22Rv1 (cell line): ENCODE data around the gene GPX5.
"Not testable (repeated sequence)": the region's sequence is repeated elsewhere in the genome, so short reads cannot be mapped to it uniquely, and the experiment has no call there.

Experiments
- ZFX ChIP-seq: fragments of 450-650 bp; IDR thresholded peaks from 2 replicates; pipeline ENCODE4 v1.6.1; 2017; ENCODE audit warnings: antibody characterized with exemption, borderline replicate concordance
- TF ChIP-seq, protein P1 (sequence below): fragments of 450-650 bp; IDR thresholded peaks from 2 replicates; pipeline ENCODE4 v1.5.1; 2017; ENCODE audit warnings: mild to moderate bottlenecking

GRCh38 chr6:28502136-28502535 is 23.5 kb upstream of the GPX5 start:
- TF ChIP-seq, protein P1, sequence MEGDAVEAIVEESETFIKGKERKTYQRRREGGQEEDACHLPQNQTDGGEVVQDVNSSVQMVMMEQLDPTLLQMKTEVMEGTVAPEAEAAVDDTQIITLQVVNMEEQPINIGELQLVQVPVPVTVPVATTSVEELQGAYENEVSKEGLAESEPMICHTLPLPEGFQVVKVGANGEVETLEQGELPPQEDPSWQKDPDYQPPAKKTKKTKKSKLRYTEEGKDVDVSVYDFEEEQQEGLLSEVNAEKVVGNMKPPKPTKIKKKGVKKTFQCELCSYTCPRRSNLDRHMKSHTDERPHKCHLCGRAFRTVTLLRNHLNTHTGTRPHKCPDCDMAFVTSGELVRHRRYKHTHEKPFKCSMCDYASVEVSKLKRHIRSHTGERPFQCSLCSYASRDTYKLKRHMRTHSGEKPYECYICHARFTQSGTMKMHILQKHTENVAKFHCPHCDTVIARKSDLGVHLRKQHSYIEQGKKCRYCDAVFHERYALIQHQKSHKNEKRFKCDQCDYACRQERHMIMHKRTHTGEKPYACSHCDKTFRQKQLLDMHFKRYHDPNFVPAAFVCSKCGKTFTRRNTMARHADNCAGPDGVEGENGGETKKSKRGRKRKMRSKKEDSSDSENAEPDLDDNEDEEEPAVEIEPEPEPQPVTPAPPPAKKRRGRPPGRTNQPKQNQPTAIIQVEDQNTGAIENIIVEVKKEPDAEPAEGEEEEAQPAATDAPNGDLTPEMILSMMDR: not testable (repeated sequence)
- not testable (repeated sequence) for TF ChIP-seq ZFX
